Measurements from ENCODE around the gene TRAF1.

GRCh38 chr9:120905315-120906164 is 21.1 kb downstream of the TRAF1 start:
- TF ChIP-seq CTCF (IDR thresholded peaks at IDR 0.05; ENCODE audit: low read depth, low read length, missing input control), result no peak
- TF ChIP-seq MAX (IDR thresholded peaks at IDR 0.05), result no peak
- no peak for TF ChIP-seq EGR1 (IDR thresholded peaks at IDR 0.05; ENCODE audit: low read depth in 2 of 2)
- no peak for TF ChIP-seq NR2F2 (IDR thresholded peaks at IDR 0.05)
- no peak for TF ChIP-seq REST (IDR thresholded peaks at IDR 0.05)
- no peak for TF ChIP-seq HNF4A (conservative IDR thresholded peaks at IDR 0.05)
- TF ChIP-seq RAD21 (IDR thresholded peaks at IDR 0.05), result no peak

Measured in liver (tissue), 3 donors.